GM21737 (cell line): Measurements from ENCODE around the gene DNAI2.
"Not testable (repeated sequence)": the region's sequence is repeated elsewhere in the genome, so short reads cannot be mapped to it uniquely, and the experiment has no call there.

Experiments used
- ATAC-seq: cut with Tn5 transposase; IDR thresholded peaks from one replicate; pipeline ENCODE4 v1.9.1; 2021; ENCODE audit warnings: mild to moderate bottlenecking, moderate library complexity; ENCODE audit not compliant: unreplicated experiment

Gene DNAI2

GRCh38 chr17:74274709-74275340, 791 bp downstream of the DNAI2 start:
- no peak for ATAC-seq

- no peak for ATAC-seq
Measured at GRCh38 chr17:74276051-74276476, 2.0 kb downstream of the DNAI2 start.

- ATAC-seq, result no peak
Measured at GRCh38 chr17:74276541-74277009, 2.5 kb downstream of the DNAI2 start.

GRCh38 chr17:74277935-74278334, 3.9 kb downstream of the DNAI2 start:
- ATAC-seq, result no peak

GRCh38 chr17:74279617-74280016, 5.6 kb downstream of the DNAI2 start:
- ATAC-seq, result not testable (repeated sequence)

GRCh38 chr17:74280093-74280513, 6.1 kb downstream of the DNAI2 start:
- no peak for ATAC-seq

- ATAC-seq, result no peak
Measured at GRCh38 chr17:74281799-74282198, 7.8 kb downstream of the DNAI2 start.

GRCh38 chr17:74282274-74282586, 8.2 kb downstream of the DNAI2 start:
- ATAC-seq, result not testable (repeated sequence)

- no peak for ATAC-seq
Measured at GRCh38 chr17:74282587-74283370, 8.7 kb downstream of the DNAI2 start.

GRCh38 chr17:74283371-74283673, 9.3 kb downstream of the DNAI2 start:
- ATAC-seq, result no peak

GRCh38 chr17:74287031-74287602, 13.1 kb downstream of the DNAI2 start:
- ATAC-seq, result no peak

GRCh38 chr17:74288785-74289184, 14.8 kb downstream of the DNAI2 start:
- no peak for ATAC-seq

- ATAC-seq, result no peak
Measured at GRCh38 chr17:74289688-74290087, 15.7 kb downstream of the DNAI2 start.

GRCh38 chr17:74290340-74290739, 16.3 kb downstream of the DNAI2 start:
- ATAC-seq, result no peak

- no peak for ATAC-seq
Measured at GRCh38 chr17:74292495-74292894, 18.5 kb downstream of the DNAI2 start.

- no peak for ATAC-seq
Measured at GRCh38 chr17:74295625-74296547, 21.9 kb downstream of the DNAI2 start.

- ATAC-seq, result no peak
Measured at GRCh38 chr17:74296548-74296936, 22.5 kb downstream of the DNAI2 start.

- no peak for ATAC-seq
Measured at GRCh38 chr17:74297941-74298340, 23.9 kb downstream of the DNAI2 start.

GRCh38 chr17:74298778-74299177, 24.7 kb downstream of the DNAI2 start:
- no peak for ATAC-seq

GRCh38 chr17:74299226-74300009, 25.4 kb downstream of the DNAI2 start:
- no peak for ATAC-seq
